GM21723 (cell line): ENCODE results near the gene DMP1.
"Not testable (repeated sequence)": the region's sequence is repeated elsewhere in the genome, so short reads cannot be mapped to it uniquely, and the experiment has no call there.

Experiments used
- ATAC-seq: cut with Tn5 transposase; IDR thresholded peaks from one replicate; pipeline ENCODE4 v1.9.1; 2021; ENCODE audit warnings: mild to moderate bottlenecking, moderate library complexity; ENCODE audit not compliant: unreplicated experiment

DMP1 gene

GRCh38 chr4:87680271-87680670 lies 30.2 kb downstream of the DMP1 start:
- ATAC-seq: no peak

GRCh38 chr4:87688316-87688715 lies 38.2 kb downstream of the DMP1 start:
- no peak for ATAC-seq

DNA sequence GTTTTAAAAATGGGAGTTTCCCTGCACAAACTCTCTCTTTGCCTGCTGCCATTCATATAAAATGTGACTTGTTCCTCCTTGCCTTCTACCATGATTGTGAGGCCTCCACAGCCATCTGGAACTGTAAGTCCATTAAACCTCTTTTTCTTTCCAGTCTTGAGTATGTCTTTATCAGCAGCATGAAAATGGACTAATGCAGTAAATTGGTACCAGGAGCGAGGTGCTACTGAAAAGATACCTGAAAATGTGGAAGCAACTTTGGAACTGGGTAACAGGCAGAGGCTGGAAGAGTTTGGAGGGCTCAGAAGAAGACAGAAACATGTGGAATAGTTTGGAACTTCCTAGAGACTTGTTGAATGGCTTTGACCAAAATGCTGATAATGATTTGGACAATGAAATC lies 40.9 kb downstream of the DMP1 start:
- ATAC-seq: not testable (repeated sequence)

DNA sequence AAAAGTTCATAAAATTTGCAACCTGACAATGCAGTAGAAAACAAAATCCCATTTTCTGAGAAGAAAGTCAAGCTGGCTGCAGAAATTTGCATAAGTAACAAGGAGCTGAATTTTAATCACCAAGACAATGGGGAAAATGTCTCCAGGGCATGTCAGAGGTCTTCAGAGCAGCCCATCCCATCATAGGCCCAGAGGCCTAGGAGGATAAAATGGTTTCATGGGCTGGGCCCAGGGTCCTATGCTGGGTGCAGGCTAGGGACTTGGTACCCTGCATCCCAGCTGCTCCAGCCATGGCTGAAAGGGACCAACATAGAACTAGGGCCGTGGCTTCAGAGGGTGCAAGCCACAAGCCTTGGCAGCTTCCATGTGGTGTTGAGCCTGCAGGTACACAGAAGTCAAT lies 42.0 kb downstream of the DMP1 start:
- ATAC-seq: not testable (repeated sequence)

GRCh38 chr4:87697272-87697671 lies 47.2 kb downstream of the DMP1 start:
- no peak for ATAC-seq

GRCh38 chr4:87697945-87698344 lies 47.9 kb downstream of the DMP1 start:
- no peak for ATAC-seq

GRCh38 chr4:87698394-87698793 lies 48.3 kb downstream of the DMP1 start:
- no peak for ATAC-seq

- no peak for ATAC-seq
These were observed 53.9 kb downstream of the DMP1 start for GRCh38 chr4:87704001-87704400.

DNA sequence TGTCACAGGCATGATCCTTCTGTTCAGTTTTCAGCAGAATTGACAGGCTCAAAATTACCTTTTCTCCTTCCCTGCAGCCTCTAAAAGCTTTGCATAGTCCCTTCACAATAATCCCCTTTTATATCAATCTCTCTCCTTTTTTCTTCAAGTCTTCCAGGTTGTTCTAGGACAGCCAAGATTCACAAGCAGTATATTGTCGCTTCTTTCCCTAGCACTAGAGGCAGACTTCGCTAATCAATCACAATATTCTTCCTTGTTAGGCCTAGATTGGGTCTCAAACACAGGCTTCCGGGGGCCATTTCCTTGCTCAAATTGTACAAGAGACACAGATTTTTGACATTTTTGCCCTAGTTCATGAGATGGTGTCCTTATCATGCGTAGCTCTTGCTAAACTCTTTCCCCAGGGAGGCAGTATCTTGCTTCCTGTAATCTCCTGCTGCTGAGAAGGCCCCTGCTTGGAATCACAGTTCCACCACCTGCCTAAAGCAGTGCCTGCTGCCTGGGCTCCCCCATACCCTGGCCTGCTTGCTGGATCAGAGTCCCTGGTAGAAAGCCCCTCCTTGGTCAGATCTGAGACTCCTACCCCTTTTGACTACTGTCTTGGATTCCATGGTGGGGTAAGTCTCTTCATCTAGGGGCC lies 57.3 kb downstream of the DMP1 start:
- ATAC-seq: no peak
